ENCODE results near the gene TBX19. TPM values are rescaled to one million over a fixed set of nuclear protein-coding genes. Genes with fewer than 3 reads are reported as not detected.

The TBX19 gene
- total RNA-seq, 1 donor from 2014 or later = 4.7 TPM

DNA sequence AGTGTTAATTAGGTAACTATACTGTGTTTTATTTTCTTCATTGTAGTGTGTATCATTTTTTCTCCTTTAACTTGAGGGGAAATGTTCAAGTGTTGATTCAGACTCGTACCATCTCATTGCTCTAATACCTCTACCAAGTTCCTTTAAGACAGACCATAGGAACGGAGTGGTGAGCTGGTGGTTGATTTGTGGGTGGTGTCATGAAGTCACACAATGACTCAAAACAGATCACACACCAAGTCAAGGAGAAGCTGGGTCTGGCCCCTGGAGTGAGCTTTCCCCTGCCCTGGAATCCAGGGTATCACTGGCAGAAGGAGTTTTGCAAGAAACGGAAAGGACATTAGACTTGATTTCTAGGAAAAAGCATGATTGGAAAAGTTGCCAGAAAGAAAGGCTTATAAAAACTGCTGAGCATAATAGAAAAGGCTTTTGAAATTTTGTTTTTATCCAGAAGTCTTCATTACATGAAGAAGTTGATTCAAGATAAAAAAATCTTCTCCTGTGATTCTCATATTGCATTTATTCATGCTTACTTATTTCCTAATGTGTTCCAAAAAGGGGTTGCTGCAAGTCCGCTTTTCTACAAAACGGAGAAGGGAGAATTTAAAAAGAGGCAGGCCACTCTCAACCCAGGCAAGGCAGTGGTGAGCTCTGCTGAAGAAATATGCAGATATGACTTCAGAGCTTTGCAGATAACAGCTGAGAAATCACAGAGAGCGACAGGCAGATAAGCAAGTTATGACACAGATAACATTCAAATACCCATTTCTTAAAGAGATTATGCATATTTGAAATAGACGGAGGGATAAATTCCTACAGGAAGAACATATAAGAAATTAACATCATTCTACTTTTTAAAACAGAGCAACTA lies 79.7 kb downstream of the TBX19 start:
- H3K27ac Mint-ChIP-seq = no peak overlapping the region
- DNase-seq (no peak), ATAC-seq (ENCODE audit: low read depth) (no peak)
- no peaks in the 10 kb centered on the region for H3K9me3 Mint-ChIP-seq
- POLR2A ChIA-PET = no interaction called here
- intact Hi-C loops (cut with micrococcal nuclease) = no loop called here
- H3K27me3 Mint-ChIP-seq = peaks cover 18% of the 10 kb centered on the region
- TF ChIP-seq, protein P1, sequence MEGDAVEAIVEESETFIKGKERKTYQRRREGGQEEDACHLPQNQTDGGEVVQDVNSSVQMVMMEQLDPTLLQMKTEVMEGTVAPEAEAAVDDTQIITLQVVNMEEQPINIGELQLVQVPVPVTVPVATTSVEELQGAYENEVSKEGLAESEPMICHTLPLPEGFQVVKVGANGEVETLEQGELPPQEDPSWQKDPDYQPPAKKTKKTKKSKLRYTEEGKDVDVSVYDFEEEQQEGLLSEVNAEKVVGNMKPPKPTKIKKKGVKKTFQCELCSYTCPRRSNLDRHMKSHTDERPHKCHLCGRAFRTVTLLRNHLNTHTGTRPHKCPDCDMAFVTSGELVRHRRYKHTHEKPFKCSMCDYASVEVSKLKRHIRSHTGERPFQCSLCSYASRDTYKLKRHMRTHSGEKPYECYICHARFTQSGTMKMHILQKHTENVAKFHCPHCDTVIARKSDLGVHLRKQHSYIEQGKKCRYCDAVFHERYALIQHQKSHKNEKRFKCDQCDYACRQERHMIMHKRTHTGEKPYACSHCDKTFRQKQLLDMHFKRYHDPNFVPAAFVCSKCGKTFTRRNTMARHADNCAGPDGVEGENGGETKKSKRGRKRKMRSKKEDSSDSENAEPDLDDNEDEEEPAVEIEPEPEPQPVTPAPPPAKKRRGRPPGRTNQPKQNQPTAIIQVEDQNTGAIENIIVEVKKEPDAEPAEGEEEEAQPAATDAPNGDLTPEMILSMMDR (IDR thresholded peaks at IDR 0.05) = no peak
- H3K4me3 Mint-ChIP-seq = no peak overlapping the region
- no peaks in the 10 kb centered on the region for H3K36me3 Mint-ChIP-seq (ENCODE audit: low read depth)
- H3K4me1 Mint-ChIP-seq = no peaks in the 10 kb centered on the region
- CTCF ChIA-PET = no interaction called here

DNA sequence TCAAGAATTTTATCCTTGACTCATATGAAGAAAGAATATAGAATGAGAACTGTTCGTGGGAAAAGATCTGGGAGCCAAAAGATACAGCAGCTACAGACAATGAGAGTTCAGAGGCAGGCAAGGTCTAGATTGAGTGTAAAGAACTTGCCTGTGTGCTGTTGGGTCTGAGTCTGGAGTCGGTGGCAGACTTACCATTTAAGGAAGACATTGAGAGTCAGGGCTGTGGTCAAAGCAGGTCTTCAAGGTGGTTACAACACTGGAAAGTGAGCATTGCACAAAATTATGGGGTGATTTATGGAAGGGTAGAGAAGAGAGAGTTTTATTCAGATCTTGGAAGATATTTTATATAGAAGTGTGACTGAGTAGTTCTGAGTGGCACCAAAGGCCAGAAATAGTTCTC lies 80.6 kb downstream of the TBX19 start:
- intact Hi-C loops (cut with micrococcal nuclease) = no loop called here
- Mint-ChIP-seq H3K27me3 (peaks cover 18% of the 10 kb centered on the region), H3K27ac (no peak overlapping the region), H3K4me3 (no peak overlapping the region), H3K9me3 (no peaks in the 10 kb centered on the region), H3K4me1 (no peaks in the 10 kb centered on the region), H3K36me3 (ENCODE audit: low read depth) (no peaks in the 10 kb centered on the region)
- CTCF ChIA-PET = no interaction called here
- TF ChIP-seq, protein P1 (IDR thresholded peaks at IDR 0.05) = no peak
- ATAC-seq (ENCODE audit: low read depth) (no peak), DNase-seq (no peak)
- POLR2A ChIA-PET = no interaction called here

DNA sequence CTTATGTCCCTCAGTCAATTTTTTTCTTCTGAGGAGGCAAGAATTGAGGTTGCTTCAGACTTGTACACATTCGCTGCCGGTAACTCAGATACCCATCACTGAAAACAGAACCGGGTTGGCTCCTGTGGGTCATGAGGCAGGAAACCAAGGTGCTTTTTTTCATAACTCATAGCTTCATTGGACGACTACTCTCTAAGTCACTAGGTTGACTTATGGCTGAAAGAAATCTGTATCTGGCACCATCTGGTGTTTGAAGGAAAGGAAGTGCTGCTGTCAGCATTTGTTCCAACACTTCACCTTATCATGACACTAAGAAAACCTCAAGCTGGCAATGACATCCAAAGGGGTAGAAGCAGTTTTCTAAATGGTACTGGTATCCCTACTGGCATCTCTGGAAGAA lies 82.3 kb downstream of the TBX19 start:
- no peaks in the 10 kb centered on the region for H3K4me1 Mint-ChIP-seq
- no peak overlapping the region for H3K4me3 Mint-ChIP-seq
- H3K36me3 Mint-ChIP-seq (ENCODE audit: low read depth) = no peaks in the 10 kb centered on the region
- ChIA-PET CTCF (no interaction called here), POLR2A (no interaction called here)
- TF ChIP-seq, protein P1 (IDR thresholded peaks at IDR 0.05) = no peak
- no peak overlapping the region for H3K27ac Mint-ChIP-seq
- intact Hi-C loops (cut with micrococcal nuclease) = no loop called here
- no peak for ATAC-seq (ENCODE audit: low read depth)
- H3K27me3 Mint-ChIP-seq = peaks cover 17% of the 10 kb centered on the region
- no peaks in the 10 kb centered on the region for H3K9me3 Mint-ChIP-seq
- DNase-seq = no peak

Other genes starting within 250 kb of the TBX19 start
- 0.04 and 0.32 TPM in 2 replicates for gene GPR161, start 143.9 kb upstream of the TBX19 start, total RNA-seq
- gene TIPRL, start 101.9 kb upstream of the TBX19 start, total RNA-seq = 25.5 and 29.8 TPM in 2 replicates
- 62.7 and 63.4 TPM in 2 replicates for gene SFT2D2, start 54.9 kb upstream of the TBX19 start, total RNA-seq